ENCODE results near the gene HLCS. TPM values are rescaled to one million over a fixed set of nuclear protein-coding genes. Genes with fewer than 3 reads are reported as not detected.

HLCS gene
- total RNA-seq, 3 donors from 2014 or later, result 19.5 to 26.2 (median 20.3) TPM

GRCh38 chr21:36705679-36706481 is 260.6 kb downstream of the HLCS start:
- H3K4me1 ChIP-seq, result peaks cover 8 to 16% of the 10 kb centered on the region in 2 donors

GRCh38 chr21:36704958-36705678 is 261.4 kb downstream of the HLCS start:
- peaks cover 8 to 24% of the 10 kb centered on the region in 2 donors for H3K4me1 ChIP-seq
- no peaks in the 10 kb centered on the region for H3K36me3 ChIP-seq
- DNase-seq (ENCODE audit: low spot score in 2 of 2), result no peak
- H3K4me3 ChIP-seq, result peak overlapping the region in 2 of 3 donors; percentile 1 to 49
- peaks cover 19 to 100% of the 10 kb centered on the region in 2 donors for H3K27me3 ChIP-seq
- H3K9me3 ChIP-seq, result no peaks in the 10 kb centered on the region
- no peak for TF ChIP-seq CTCF (IDR thresholded peaks at IDR 0.05)
- no peak for TF ChIP-seq POLR2A (IDR thresholded peaks at IDR 0.05)
- TF ChIP-seq POLR2AphosphoS5 (IDR thresholded peaks at IDR 0.05), result no peak
- intact Hi-C loops (cut with DNase I; ENCODE audit: low total_unique reads), result no loop called here
- H3K27ac ChIP-seq, result no peak overlapping the region

More at GRCh38 chr21:36705679-36706481, 260.6 kb downstream of the HLCS start:
- H3K27ac ChIP-seq, result no peak overlapping the region
- no peaks in the 10 kb centered on the region for H3K36me3 ChIP-seq
- H3K9me3 ChIP-seq, result no peaks in the 10 kb centered on the region
- H3K27me3 ChIP-seq, result peaks cover 18 to 100% of the 10 kb centered on the region in 2 donors
- DNase-seq (ENCODE audit: low spot score in 2 of 2), result no peak
- intact Hi-C loops (cut with DNase I; ENCODE audit: low total_unique reads), result no loop called here
- H3K4me3 ChIP-seq, result peak overlapping the region in 1 of 3 donors; percentile 49
- TF ChIP-seq POLR2A (IDR thresholded peaks at IDR 0.05), result no peak
- TF ChIP-seq POLR2AphosphoS5 (IDR thresholded peaks at IDR 0.05), result no peak
- TF ChIP-seq CTCF (IDR thresholded peaks at IDR 0.05), result no peak

GRCh38 chr21:36704281-36704957 is 262.1 kb downstream of the HLCS start:
- Histone ChIP-seq H3K4me1 (peaks cover 8 to 25% of the 10 kb centered on the region in 2 donors), H3K27me3 (peaks cover 24 to 100% of the 10 kb centered on the region in 2 donors), H3K27ac (no peak overlapping the region), H3K36me3 (no peaks in the 10 kb centered on the region), H3K4me3 (peak overlapping the region in 1 of 3 donors; percentile 49), H3K9me3 (no peaks in the 10 kb centered on the region)
- no peak for DNase-seq (ENCODE audit: low spot score in 2 of 2)
- intact Hi-C loops (cut with DNase I; ENCODE audit: low total_unique reads), result no loop called here
- TF ChIP-seq POLR2A (IDR thresholded peaks at IDR 0.05) (no peak), CTCF (IDR thresholded peaks at IDR 0.05) (no peak)

- Histone ChIP-seq H3K36me3 (no peaks in the 10 kb centered on the region), H3K27me3 (peaks cover 27 to 100% of the 10 kb centered on the region in 2 donors), H3K9me3 (no peaks in the 10 kb centered on the region), H3K4me1 (peaks cover 3 to 24% of the 10 kb centered on the region in 2 donors), H3K4me3 (no peak overlapping the region), H3K27ac (no peak overlapping the region)
- DNase-seq (ENCODE audit: low spot score in 2 of 2), result no peak
- TF ChIP-seq CTCF (IDR thresholded peaks at IDR 0.05), result no peak
- TF ChIP-seq POLR2A (IDR thresholded peaks at IDR 0.05), result no peak
- no peak for TF ChIP-seq POLR2AphosphoS5 (IDR thresholded peaks at IDR 0.05)
- intact Hi-C loops (cut with DNase I; ENCODE audit: low total_unique reads), result no loop called here
Observed at GRCh38 chr21:36703626-36704280, 262.7 kb downstream of the HLCS start.

Data from breast epithelium (tissue), 4 donors.